Measurements from ENCODE around the gene NFKBIL1.

NFKBIL1 gene

GRCh38 chr6:31569861-31570536, 22.6 kb downstream of the NFKBIL1 start:
- no peak overlapping the region for H2BK15ac ChIP-seq (replicated peaks; ENCODE audit: low read depth)
- no peak overlapping the region for H3K27ac ChIP-seq (ENCODE audit: low read depth, low read length)
- no peak overlapping the region for H3K4ac ChIP-seq (ENCODE audit: low read depth, low read length)
- H3K4me2 ChIP-seq (ENCODE audit: low read length) = no peak overlapping the region
- no peaks in the 10 kb centered on the region for H3K36me3 ChIP-seq (ENCODE audit: control insufficient read depth, insufficient read depth, low read length)
- no peaks in the 10 kb centered on the region for H3K79me1 ChIP-seq (ENCODE audit: low read length)
- no peak overlapping the region for H2BK5ac ChIP-seq (ENCODE audit: low read length)
- no CpG with 5 or more reads among the region's 1 CpG for WGBS (ENCODE audit: extremely low coverage, insufficient coverage, low lambda C conversion rate)
- no peak overlapping the region for H2AK5ac ChIP-seq (ENCODE audit: low read length)
- H2BK120ac ChIP-seq (ENCODE audit: low read depth, low read length) = no peak overlapping the region
- no peak for DNase-seq
- H3K4me3 ChIP-seq (ENCODE audit: low read length) = no peak overlapping the region
- no peak overlapping the region for H3K18ac ChIP-seq (ENCODE audit: low read length)
- H3K27me3 ChIP-seq (ENCODE audit: insufficient read depth, low read length, poor library complexity) = no peaks in the 10 kb centered on the region
- no peaks in the 10 kb centered on the region for H3K4me1 ChIP-seq (ENCODE audit: control insufficient read depth, low read depth, low read length)
- no peak overlapping the region for H3K56ac ChIP-seq (ENCODE audit: low read length)
- no peaks in the 10 kb centered on the region for H3K79me2 ChIP-seq (ENCODE audit: control insufficient read depth, insufficient read depth, low read length)
- H3K9ac ChIP-seq (ENCODE audit: low read length) = no peak overlapping the region
- no peak overlapping the region for H4K8ac ChIP-seq (ENCODE audit: low read depth, low read length)
- no peak overlapping the region for H3K23ac ChIP-seq (ENCODE audit: low read length)
- H4K5ac ChIP-seq (ENCODE audit: low read length) = no peak overlapping the region

- Histone ChIP-seq H3K36me3 (ENCODE audit: control insufficient read depth, insufficient read depth, low read length) (no peaks in the 10 kb centered on the region), H3K56ac (ENCODE audit: low read length) (no peak within 1 kb of the TSS), H3K9ac (ENCODE audit: low read length) (no peak within 1 kb of the TSS), H3K27me3 (ENCODE audit: insufficient read depth, low read length, poor library complexity) (no peaks in the 10 kb centered on the region), H3K79me2 (ENCODE audit: control insufficient read depth, insufficient read depth, low read length) (no peaks in the 10 kb centered on the region), H3K18ac (ENCODE audit: low read length) (no peak within 1 kb of the TSS), H3K27ac (ENCODE audit: low read depth, low read length) (no peak within 1 kb of the TSS), H2AK5ac (ENCODE audit: low read length) (no peak within 1 kb of the TSS), H3K4me1 (ENCODE audit: control insufficient read depth, low read depth, low read length) (no peaks in the 10 kb centered on the region), H3K4ac (ENCODE audit: low read depth, low read length) (no peak within 1 kb of the TSS), H3K4me3 (ENCODE audit: low read length) (no peak within 1 kb of the TSS), H2BK15ac (replicated peaks; ENCODE audit: low read depth) (no peak within 1 kb of the TSS), H4K8ac (ENCODE audit: low read depth, low read length) (no peak within 1 kb of the TSS), H4K5ac (ENCODE audit: low read length) (no peak within 1 kb of the TSS), H3K79me1 (ENCODE audit: low read length) (no peaks in the 10 kb centered on the region), H3K23ac (ENCODE audit: low read length) (no peak within 1 kb of the TSS), H2BK120ac (ENCODE audit: low read depth, low read length) (no peak within 1 kb of the TSS), H2BK5ac (ENCODE audit: low read length) (no peak within 1 kb of the TSS), H3K4me2 (ENCODE audit: low read length) (no peak within 1 kb of the TSS)
- WGBS (ENCODE audit: extremely low coverage, insufficient coverage, low lambda C conversion rate) = no CpG with 5 or more reads among the region's 27 CpGs
- DNase-seq = no peak
These were observed 24.9 kb downstream of the NFKBIL1 start, which contains the start of gene LTA for GRCh38 chr6:31572041-31572911. Gene LTA, plus strand, starts transcription at chr6:31572289. Its CDS starts 454 bp downstream, at chr6:31572743.

GRCh38 chr6:31573239-31574105, 26.1 kb downstream of the NFKBIL1 start:
- H3K4ac ChIP-seq (ENCODE audit: low read depth, low read length) = no peak overlapping the region
- H2BK15ac ChIP-seq (replicated peaks; ENCODE audit: low read depth) = no peak overlapping the region
- peak; percentile 88 for DNase-seq
- H3K36me3 ChIP-seq (ENCODE audit: control insufficient read depth, insufficient read depth, low read length) = no peaks in the 10 kb centered on the region
- H3K4me1 ChIP-seq (ENCODE audit: control insufficient read depth, low read depth, low read length) = peaks cover 2% of the 10 kb centered on the region
- H2AK5ac ChIP-seq (ENCODE audit: low read length) = peak overlapping the region; percentile 32
- H2BK120ac ChIP-seq (ENCODE audit: low read depth, low read length) = no peak overlapping the region
- H3K79me2 ChIP-seq (ENCODE audit: control insufficient read depth, insufficient read depth, low read length) = no peaks in the 10 kb centered on the region
- no CpG with 5 or more reads among the region's 9 CpGs for WGBS (ENCODE audit: extremely low coverage, insufficient coverage, low lambda C conversion rate)
- no peak overlapping the region for H3K4me2 ChIP-seq (ENCODE audit: low read length)
- H3K27ac ChIP-seq (ENCODE audit: low read depth, low read length) = no peak overlapping the region
- H3K9ac ChIP-seq (ENCODE audit: low read length) = no peak overlapping the region
- H3K27me3 ChIP-seq (ENCODE audit: insufficient read depth, low read length, poor library complexity) = no peaks in the 10 kb centered on the region
- no peak overlapping the region for H3K4me3 ChIP-seq (ENCODE audit: low read length)
- H4K8ac ChIP-seq (ENCODE audit: low read depth, low read length) = no peak overlapping the region
- no peak overlapping the region for H4K5ac ChIP-seq (ENCODE audit: low read length)
- H3K18ac ChIP-seq (ENCODE audit: low read length) = no peak overlapping the region
- no peak overlapping the region for H2BK5ac ChIP-seq (ENCODE audit: low read length)
- no peak overlapping the region for H3K56ac ChIP-seq (ENCODE audit: low read length)
- no peak overlapping the region for H3K23ac ChIP-seq (ENCODE audit: low read length)
- H3K79me1 ChIP-seq (ENCODE audit: low read length) = no peaks in the 10 kb centered on the region

- Histone ChIP-seq H3K4me1 (ENCODE audit: control insufficient read depth, low read depth, low read length) (peaks cover 2% of the 10 kb centered on the region), H3K56ac (ENCODE audit: low read length) (no peak overlapping the region), H3K36me3 (ENCODE audit: control insufficient read depth, insufficient read depth, low read length) (no peaks in the 10 kb centered on the region), H3K4me3 (ENCODE audit: low read length) (no peak overlapping the region), H3K23ac (ENCODE audit: low read length) (no peak overlapping the region), H3K18ac (ENCODE audit: low read length) (no peak overlapping the region), H2BK5ac (ENCODE audit: low read length) (no peak overlapping the region), H3K79me1 (ENCODE audit: low read length) (no peaks in the 10 kb centered on the region), H3K27me3 (ENCODE audit: insufficient read depth, low read length, poor library complexity) (no peaks in the 10 kb centered on the region), H3K4ac (ENCODE audit: low read depth, low read length) (no peak overlapping the region), H4K5ac (ENCODE audit: low read length) (no peak overlapping the region), H2BK15ac (replicated peaks; ENCODE audit: low read depth) (no peak overlapping the region), H3K27ac (ENCODE audit: low read depth, low read length) (no peak overlapping the region), H3K4me2 (ENCODE audit: low read length) (no peak overlapping the region), H4K8ac (ENCODE audit: low read depth, low read length) (no peak overlapping the region), H3K9ac (ENCODE audit: low read length) (no peak overlapping the region), H3K79me2 (ENCODE audit: control insufficient read depth, insufficient read depth, low read length) (no peaks in the 10 kb centered on the region), H2AK5ac (ENCODE audit: low read length) (no peak overlapping the region), H2BK120ac (ENCODE audit: low read depth, low read length) (no peak overlapping the region)
- DNase-seq = peak; percentile 63
- WGBS (ENCODE audit: extremely low coverage, insufficient coverage, low lambda C conversion rate) = no CpG with 5 or more reads among the region's 14 CpGs
These were observed 27.0 kb downstream of the NFKBIL1 start for GRCh38 chr6:31574106-31575061.

GRCh38 chr6:31575335-31575901, 28.0 kb downstream of the NFKBIL1 start, which contains the start of gene TNF:
Gene TNF, plus strand, starts transcription at chr6:31575565. Its CDS starts 177 bp downstream, at chr6:31575742.
- no peak within 1 kb of the TSS for H3K23ac ChIP-seq (ENCODE audit: low read length)
- H3K9ac ChIP-seq (ENCODE audit: low read length) = no peak within 1 kb of the TSS
- H2BK15ac ChIP-seq (replicated peaks; ENCODE audit: low read depth) = no peak within 1 kb of the TSS
- H3K79me1 ChIP-seq (ENCODE audit: low read length) = no peaks in the 10 kb centered on the region
- H3K79me2 ChIP-seq (ENCODE audit: control insufficient read depth, insufficient read depth, low read length) = no peaks in the 10 kb centered on the region
- H3K4ac ChIP-seq (ENCODE audit: low read depth, low read length) = no peak within 1 kb of the TSS
- no peak within 1 kb of the TSS for H3K4me2 ChIP-seq (ENCODE audit: low read length)
- no peaks in the 10 kb centered on the region for H3K27me3 ChIP-seq (ENCODE audit: insufficient read depth, low read length, poor library complexity)
- peaks cover 2% of the 10 kb centered on the region for H3K4me1 ChIP-seq (ENCODE audit: control insufficient read depth, low read depth, low read length)
- WGBS (ENCODE audit: extremely low coverage, insufficient coverage, low lambda C conversion rate) = no CpG with 5 or more reads among the region's 19 CpGs
- H3K56ac ChIP-seq (ENCODE audit: low read length) = no peak within 1 kb of the TSS
- DNase-seq = no peak
- no peak within 1 kb of the TSS for H2BK5ac ChIP-seq (ENCODE audit: low read length)
- H3K4me3 ChIP-seq (ENCODE audit: low read length) = no peak within 1 kb of the TSS
- no peak within 1 kb of the TSS for H2BK120ac ChIP-seq (ENCODE audit: low read depth, low read length)
- H3K18ac ChIP-seq (ENCODE audit: low read length) = no peak within 1 kb of the TSS
- no peak within 1 kb of the TSS for H4K5ac ChIP-seq (ENCODE audit: low read length)
- H2AK5ac ChIP-seq (ENCODE audit: low read length) = no peak within 1 kb of the TSS
- no peaks in the 10 kb centered on the region for H3K36me3 ChIP-seq (ENCODE audit: control insufficient read depth, insufficient read depth, low read length)
- H3K27ac ChIP-seq (ENCODE audit: low read depth, low read length) = no peak within 1 kb of the TSS
- H4K8ac ChIP-seq (ENCODE audit: low read depth, low read length) = no peak within 1 kb of the TSS
